ENCODE data around the gene CTAG1A. TPM values are rescaled to one million over a fixed set of nuclear protein-coding genes. Genes with fewer than 3 reads are reported as not detected.

CTAG1A gene
- total RNA-seq, 1 experiment from 2014 or later = not detected

DNA sequence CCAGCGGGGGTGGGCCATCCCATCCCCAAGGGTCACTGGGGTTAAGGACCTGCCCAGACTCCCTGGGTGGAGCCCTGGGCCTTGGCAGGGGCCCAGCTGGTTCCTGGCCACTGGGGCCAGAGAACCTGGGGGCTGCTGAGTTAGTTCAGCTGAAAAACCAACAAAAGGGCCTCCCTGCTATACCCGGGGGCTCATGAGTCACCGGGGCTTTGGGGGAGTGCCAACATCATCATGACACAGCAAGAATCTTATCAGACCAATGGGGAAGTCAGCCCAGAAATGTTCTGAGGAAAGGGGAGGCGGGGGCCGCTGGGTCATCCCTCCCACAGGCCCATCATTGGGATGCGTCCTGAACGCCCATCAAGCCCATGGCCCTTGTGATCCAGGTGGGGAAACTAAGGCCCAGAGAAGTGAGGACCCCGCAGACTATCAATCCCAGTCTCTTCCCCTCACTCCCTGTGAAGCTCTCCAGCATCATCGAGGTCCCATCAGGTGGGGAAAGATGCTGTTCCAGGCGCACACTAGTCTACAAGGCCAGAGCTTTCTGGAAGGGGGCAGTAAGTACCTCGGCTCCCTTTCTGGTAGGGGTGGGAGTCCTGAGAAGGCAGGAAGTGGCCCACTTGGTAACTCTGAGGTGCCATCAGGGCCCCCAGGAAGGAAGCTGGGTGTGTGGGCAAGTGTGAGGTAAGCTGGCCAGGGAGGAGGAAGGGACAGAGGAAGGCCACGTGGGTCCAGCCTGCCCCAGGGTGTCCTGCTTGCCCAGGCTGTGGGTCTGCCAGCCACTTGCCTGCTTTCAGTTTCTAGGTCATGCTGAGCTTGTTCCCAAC is 42.8 kb upstream of the CTAG1A start:
- no peaks in the 10 kb centered on the region for H3K4me1 ChIP-seq (ENCODE audit: insufficient read depth, low read length)
- Mint-ChIP-seq H3K36me3 (ENCODE audit: insufficient read depth in 1 of 3, low read depth in 3 of 3) (peaks cover 31 to 54% (median 43%) of the 10 kb centered on the region in 3 experiments), H3K27ac (no peak overlapping the region; a peak in 1 of 7 replicates), H3K4me3 (no peak overlapping the region), H3K27me3 (ENCODE audit: low read depth) (peaks cover 2% of the 10 kb centered on the region), H3K9me3 (peaks cover 53 to 71% of the 10 kb centered on the region in 2 experiments), H3K4me1 (peaks cover 2 to 7% of the 10 kb centered on the region in 2 experiments; a peak in 3 of 4 replicates)
- H3K4me2 ChIP-seq (ENCODE audit: insufficient read depth, insufficient read length, low read length) = no peak overlapping the region
- H3K4ac ChIP-seq (ENCODE audit: low read depth, low read length) = no peak overlapping the region
- H3K23ac ChIP-seq (ENCODE audit: insufficient read length, low read depth, low read length) = no peak overlapping the region
- H3K23me2 ChIP-seq (ENCODE audit: insufficient read length, low read depth, low read length, poor library complexity, severe bottlenecking) = peaks cover 3% of the 10 kb centered on the region
- no peaks in the 10 kb centered on the region for H4K20me1 ChIP-seq (ENCODE audit: control insufficient read depth, insufficient read depth, insufficient read length)
- no peaks in the 10 kb centered on the region for H3K27me3 ChIP-seq (ENCODE audit: insufficient read depth, low read length)
- no peak overlapping the region for H3K14ac ChIP-seq (ENCODE audit: insufficient read depth, low read length)
- H3K79me2 ChIP-seq (ENCODE audit: insufficient read depth, low read length) = no peaks in the 10 kb centered on the region
- H4K5ac ChIP-seq (ENCODE audit: insufficient read length, low read depth, low read length) = no peak overlapping the region
- H2AFZ ChIP-seq (ENCODE audit: low read length) = no peak overlapping the region
- H3K9ac ChIP-seq (ENCODE audit: extremely low read depth, insufficient read length, low read length) = no peak overlapping the region
- no peak overlapping the region for H4K8ac ChIP-seq (replicated peaks; ENCODE audit: insufficient read length, low read depth, low read length)
- H4K91ac ChIP-seq (ENCODE audit: insufficient read length, low read depth, low read length) = no peak overlapping the region
- TF ChIP-seq, protein P1, sequence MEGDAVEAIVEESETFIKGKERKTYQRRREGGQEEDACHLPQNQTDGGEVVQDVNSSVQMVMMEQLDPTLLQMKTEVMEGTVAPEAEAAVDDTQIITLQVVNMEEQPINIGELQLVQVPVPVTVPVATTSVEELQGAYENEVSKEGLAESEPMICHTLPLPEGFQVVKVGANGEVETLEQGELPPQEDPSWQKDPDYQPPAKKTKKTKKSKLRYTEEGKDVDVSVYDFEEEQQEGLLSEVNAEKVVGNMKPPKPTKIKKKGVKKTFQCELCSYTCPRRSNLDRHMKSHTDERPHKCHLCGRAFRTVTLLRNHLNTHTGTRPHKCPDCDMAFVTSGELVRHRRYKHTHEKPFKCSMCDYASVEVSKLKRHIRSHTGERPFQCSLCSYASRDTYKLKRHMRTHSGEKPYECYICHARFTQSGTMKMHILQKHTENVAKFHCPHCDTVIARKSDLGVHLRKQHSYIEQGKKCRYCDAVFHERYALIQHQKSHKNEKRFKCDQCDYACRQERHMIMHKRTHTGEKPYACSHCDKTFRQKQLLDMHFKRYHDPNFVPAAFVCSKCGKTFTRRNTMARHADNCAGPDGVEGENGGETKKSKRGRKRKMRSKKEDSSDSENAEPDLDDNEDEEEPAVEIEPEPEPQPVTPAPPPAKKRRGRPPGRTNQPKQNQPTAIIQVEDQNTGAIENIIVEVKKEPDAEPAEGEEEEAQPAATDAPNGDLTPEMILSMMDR (conservative IDR thresholded peaks at IDR 0.05) = no peak
- no CpG with 5 or more reads among the region's 12 CpGs for WGBS (ENCODE audit: extremely low coverage, insufficient read length, low lambda C conversion rate)
- H2BK120ac ChIP-seq (ENCODE audit: low read depth, low read length, poor library complexity, severe bottlenecking) = no peak overlapping the region
- H2AK5ac ChIP-seq (ENCODE audit: insufficient read length, low read length) = no peak overlapping the region
- H2BK15ac ChIP-seq (ENCODE audit: low read depth, low read length) = no peak overlapping the region
- H3K18ac ChIP-seq (ENCODE audit: insufficient read length, low read depth, low read length) = no peak overlapping the region
- no peak overlapping the region for H3T11ph ChIP-seq (ENCODE audit: low read length)
- no peak overlapping the region for H2BK12ac ChIP-seq (ENCODE audit: insufficient read length, low read depth, low read length)
- no peak for DNase-seq
- no peak overlapping the region for H2BK20ac ChIP-seq (ENCODE audit: low read depth, low read length, poor library complexity, severe bottlenecking)
- H2BK5ac ChIP-seq (ENCODE audit: insufficient read length, low read length) = no peak overlapping the region
- no peak overlapping the region for H3K56ac ChIP-seq (ENCODE audit: insufficient read length, low read depth, low read length)
- H3K9me3 ChIP-seq (ENCODE audit: control insufficient read depth, low read depth, low read length) = peaks cover 39% of the 10 kb centered on the region
- no peaks in the 10 kb centered on the region for H3K79me1 ChIP-seq (ENCODE audit: insufficient read depth, low read depth, low read length, poor library complexity, severe bottlenecking)
- no peak overlapping the region for H3K27ac ChIP-seq (ENCODE audit: insufficient read length, low read depth, low read length)
